ENCODE data around the gene SLC4A1AP.

DNA sequence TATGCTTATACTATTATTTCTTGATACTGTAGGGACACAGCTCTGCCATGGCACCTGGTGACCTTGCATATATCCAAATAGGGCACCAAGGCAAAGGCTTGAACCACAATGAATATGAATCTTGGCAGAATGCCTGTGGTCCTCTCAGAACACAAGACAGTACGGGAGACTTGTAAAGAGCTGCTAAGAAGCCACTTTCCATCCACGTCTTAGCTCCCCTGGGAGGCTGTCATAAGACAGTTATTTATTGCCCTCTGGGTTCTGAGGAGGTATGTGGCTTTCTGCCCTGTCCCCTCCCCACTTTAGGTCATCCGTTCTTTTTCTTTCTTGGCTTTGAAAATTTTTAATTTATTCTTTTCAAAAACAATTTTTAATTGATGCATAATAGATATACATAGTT, 78.0 kb downstream of the SLC4A1AP start:
- no peak for TF ChIP-seq CTCF (IDR thresholded peaks at IDR 0.05 in 2 of 3, conservative IDR thresholded peaks at IDR 0.05 in 1 of 3; ENCODE audit: control insufficient read depth in 2 of 3, extremely low read depth in 1 of 3, insufficient read depth in 1 of 3, low read depth in 3 of 3, low read length in 3 of 3)
- no peak for TF ChIP-seq POLR2AphosphoS2 (IDR thresholded peaks at IDR 0.05; ENCODE audit: low read depth, low read length)
- TF ChIP-seq ETV6 (conservative IDR thresholded peaks at IDR 0.05 in 1 of 2, IDR thresholded peaks at IDR 0.05 in 1 of 2; ENCODE audit: borderline replicate concordance in 1 of 2, low read depth in 1 of 2): no peak
- TF ChIP-seq SRF (IDR thresholded peaks at IDR 0.05; ENCODE audit: low read depth in 2 of 2, low read length in 2 of 2): no peak
- no peak for TF ChIP-seq GABPA (IDR thresholded peaks at IDR 0.05; ENCODE audit: low read depth)
- no peak for TF ChIP-seq SMC3 (IDR thresholded peaks at IDR 0.05; ENCODE audit: borderline replicate concordance, low read length)
